HG02970 (cell line): Measurements from ENCODE around the gene PARD3B.

Experiments
- ATAC-seq: cut with Tn5 transposase; IDR thresholded peaks from one replicate; pipeline ENCODE4 v1.9.1; 2021; ENCODE audit warnings: mild to moderate bottlenecking, moderate library complexity, moderate number of reproducible peaks; ENCODE audit not compliant: unreplicated experiment, low FRiP score

The PARD3B gene

GRCh38 chr2:204743393-204743960 lies 198.2 kb downstream of the PARD3B start:
- no peak for ATAC-seq

- ATAC-seq: no peak
These were observed 199.2 kb downstream of the PARD3B start for GRCh38 chr2:204744506-204744905.

- ATAC-seq: no peak
These were observed 203.0 kb downstream of the PARD3B start for GRCh38 chr2:204748286-204748685.

- no peak for ATAC-seq
These were observed 204.0 kb downstream of the PARD3B start for GRCh38 chr2:204749319-204749718.

- ATAC-seq: no peak
These were observed 205.1 kb downstream of the PARD3B start for GRCh38 chr2:204750389-204750788.

GRCh38 chr2:204751472-204751871 lies 206.2 kb downstream of the PARD3B start:
- ATAC-seq: no peak

GRCh38 chr2:204753841-204754240 lies 208.6 kb downstream of the PARD3B start:
- ATAC-seq: no peak

- ATAC-seq: no peak
These were observed 209.6 kb downstream of the PARD3B start for GRCh38 chr2:204754898-204755297.

GRCh38 chr2:204763974-204764703 lies 218.9 kb downstream of the PARD3B start:
- ATAC-seq: no peak

GRCh38 chr2:204770735-204771134 lies 225.5 kb downstream of the PARD3B start:
- no peak for ATAC-seq

GRCh38 chr2:204771721-204772120 lies 226.4 kb downstream of the PARD3B start:
- no peak for ATAC-seq

GRCh38 chr2:204772546-204772945 lies 227.3 kb downstream of the PARD3B start:
- ATAC-seq: no peak

- no peak for ATAC-seq
These were observed 230.5 kb downstream of the PARD3B start for GRCh38 chr2:204775766-204776165.

- ATAC-seq: no peak
These were observed 231.7 kb downstream of the PARD3B start for GRCh38 chr2:204776781-204777559.

- ATAC-seq: no peak
These were observed 234.5 kb downstream of the PARD3B start for GRCh38 chr2:204779771-204780170.

GRCh38 chr2:204781941-204782340 lies 236.7 kb downstream of the PARD3B start:
- ATAC-seq: no peak

GRCh38 chr2:204790076-204790475 lies 244.8 kb downstream of the PARD3B start:
- ATAC-seq: no peak

GRCh38 chr2:204791230-204791629 lies 246.0 kb downstream of the PARD3B start:
- no peak for ATAC-seq

GRCh38 chr2:204794624-204795023 lies 249.3 kb downstream of the PARD3B start:
- no peak for ATAC-seq

- ATAC-seq: no peak
These were observed 249.9 kb downstream of the PARD3B start for GRCh38 chr2:204795156-204795555.

GRCh38 chr2:204796581-204796980 lies 251.3 kb downstream of the PARD3B start:
- ATAC-seq: peak; percentile 69
